IPS-11a (cell line): ENCODE results near the gene BICC1.

ENCODE experiments used
- H3K4me3 ChIP-seq: one replicate; pipeline ENCODE4 v1.5.1; 2013; ENCODE audit warnings: low read depth, low read length, control low read depth

Gene BICC1

DNA sequence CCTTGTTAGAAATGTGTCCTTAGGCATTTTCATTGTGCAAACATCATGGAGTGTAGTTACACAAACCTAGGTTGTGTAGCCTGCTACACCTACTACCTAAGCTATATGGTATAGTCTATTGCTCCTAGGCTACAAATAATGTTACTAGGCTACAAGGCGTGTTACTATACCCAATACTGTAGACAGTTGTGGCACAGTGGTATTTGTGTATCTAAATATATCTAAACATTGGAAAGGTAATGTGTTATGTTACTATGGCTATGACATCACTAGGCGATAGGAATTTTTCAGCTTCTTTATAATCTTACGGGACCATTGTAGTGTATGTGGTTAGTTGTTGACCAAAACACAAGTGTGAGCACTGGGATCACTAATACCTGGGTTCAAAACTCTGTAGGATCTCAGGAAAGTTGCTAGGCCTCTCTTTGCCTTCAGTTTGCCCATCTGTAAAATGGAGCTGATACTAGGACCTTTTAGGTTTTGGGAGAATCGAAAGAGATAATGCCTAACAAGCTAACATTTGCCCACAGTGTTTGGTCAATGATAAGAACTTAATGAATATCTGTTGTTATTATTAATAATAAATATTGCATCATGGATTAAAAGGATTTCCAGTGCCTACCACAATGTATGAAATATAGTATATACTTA lies 2.7 kb downstream of the BICC1 start:
- H3K4me3 ChIP-seq, result no peak overlapping the region

DNA sequence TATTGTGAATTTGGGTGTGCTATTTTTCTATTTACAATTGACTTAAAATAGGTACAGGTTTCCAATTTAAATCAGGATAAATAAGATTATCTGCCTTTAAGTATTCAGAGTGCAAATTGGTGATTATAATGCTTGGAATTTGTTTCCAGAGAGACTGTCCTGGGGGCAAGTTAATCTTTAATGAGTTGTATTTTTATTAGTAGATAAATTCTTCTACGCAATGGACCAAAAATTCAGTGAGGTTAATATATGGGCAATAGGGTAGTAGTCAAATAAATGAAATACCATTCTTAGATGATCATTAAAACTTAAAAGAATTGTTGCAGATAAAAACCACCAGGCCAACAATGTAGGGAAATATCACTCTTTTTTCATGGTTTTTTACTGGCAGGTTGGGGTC lies 3.4 kb downstream of the BICC1 start:
- no peak overlapping the region for H3K4me3 ChIP-seq

DNA sequence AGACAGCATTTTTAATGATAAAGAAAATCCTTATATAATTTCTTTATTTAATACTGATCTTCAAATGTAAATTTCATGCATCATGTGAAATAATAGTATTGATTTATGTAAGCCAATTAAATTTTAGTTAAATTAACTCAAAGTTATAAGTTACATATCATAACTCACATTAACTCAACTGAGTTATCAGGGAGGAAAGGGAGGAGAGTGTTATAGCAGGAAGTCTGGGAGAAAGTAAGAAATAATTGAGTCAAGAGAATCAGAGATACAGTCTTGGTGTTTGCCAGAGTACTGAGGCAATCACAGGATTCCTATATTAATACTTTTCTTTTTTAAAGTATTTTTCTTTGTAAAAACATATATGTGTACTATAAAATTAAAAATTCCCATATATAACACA lies 4.0 kb downstream of the BICC1 start:
- no peak overlapping the region for H3K4me3 ChIP-seq

DNA sequence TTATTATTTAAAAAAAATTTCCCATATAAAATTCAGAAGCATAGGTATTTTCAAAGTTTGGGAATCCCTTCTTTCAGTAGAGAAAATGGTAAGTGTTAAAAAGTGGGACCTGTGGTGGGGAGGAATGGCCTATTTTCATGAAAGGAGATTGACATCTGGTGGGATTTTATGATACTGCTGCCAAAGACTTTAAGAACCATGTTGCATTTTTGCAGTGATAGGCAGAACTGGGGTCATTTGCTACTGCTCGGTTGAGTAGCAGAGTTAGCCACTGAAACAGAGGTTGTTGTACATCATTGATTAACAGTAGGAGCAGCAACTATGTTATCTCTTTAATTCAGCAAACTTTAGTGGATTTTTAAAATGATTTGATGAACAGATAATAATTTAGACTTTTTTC lies 4.4 kb downstream of the BICC1 start:
- no peak overlapping the region for H3K4me3 ChIP-seq

DNA sequence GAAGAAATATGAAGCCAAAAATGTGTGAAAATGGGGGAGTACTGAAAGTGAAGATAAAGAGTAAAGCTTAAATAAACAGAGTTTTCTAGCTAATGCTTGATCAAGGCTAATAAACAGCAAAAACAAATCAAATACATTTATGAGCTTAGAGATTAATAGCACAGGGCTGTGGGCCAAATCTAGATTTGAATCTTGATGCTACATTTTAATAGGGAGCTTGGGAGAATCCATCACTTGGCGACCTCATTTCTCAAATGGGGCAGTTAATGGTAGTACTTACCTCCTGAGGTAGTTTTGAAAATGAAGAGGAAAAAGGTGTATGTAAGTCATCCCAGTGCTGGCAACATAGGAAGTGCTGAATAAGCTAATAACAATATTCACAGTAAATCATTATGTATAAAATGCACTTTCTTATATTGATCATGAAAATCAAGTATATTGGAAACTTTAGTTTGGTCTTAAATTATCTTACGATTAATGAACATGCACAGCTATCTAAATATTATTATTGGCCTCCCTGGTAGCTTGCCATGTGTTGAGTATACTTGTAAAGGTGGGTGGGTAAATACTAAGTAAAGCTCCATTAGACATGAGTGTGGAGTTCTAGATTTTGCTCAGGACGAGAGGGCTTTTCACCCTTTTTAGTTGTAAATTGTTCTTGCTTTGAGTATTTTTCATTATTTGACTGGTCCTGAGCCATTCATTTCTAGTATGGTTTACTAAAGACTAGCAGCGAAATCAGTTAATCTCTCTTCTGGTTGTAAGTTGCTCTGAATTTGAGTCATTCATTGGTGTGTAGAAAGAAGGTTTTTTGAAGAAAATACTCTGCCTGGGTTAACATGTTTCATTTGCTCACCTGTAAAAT lies 5.1 kb downstream of the BICC1 start:
- H3K4me3 ChIP-seq, result no peak overlapping the region

DNA sequence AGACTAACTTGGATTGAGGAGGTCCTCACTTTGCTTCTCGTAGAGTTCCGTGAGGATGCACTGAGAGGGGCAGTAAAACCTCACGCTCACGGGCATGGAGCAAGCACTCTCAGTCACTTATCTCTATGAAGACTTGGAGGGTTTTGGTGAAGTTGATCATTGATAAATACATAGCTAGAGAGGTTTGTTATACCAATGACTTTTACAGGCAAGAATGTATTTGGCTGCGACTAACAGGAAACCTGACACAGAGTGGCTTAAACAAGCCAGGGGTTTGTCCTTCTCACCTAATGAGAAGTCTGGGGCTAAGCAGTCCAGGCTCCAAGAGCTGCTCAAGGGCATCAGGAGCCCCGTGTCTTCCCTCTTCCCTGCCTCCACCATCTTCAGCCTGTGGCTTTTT lies 6.1 kb downstream of the BICC1 start:
- no peak overlapping the region for H3K4me3 ChIP-seq

DNA sequence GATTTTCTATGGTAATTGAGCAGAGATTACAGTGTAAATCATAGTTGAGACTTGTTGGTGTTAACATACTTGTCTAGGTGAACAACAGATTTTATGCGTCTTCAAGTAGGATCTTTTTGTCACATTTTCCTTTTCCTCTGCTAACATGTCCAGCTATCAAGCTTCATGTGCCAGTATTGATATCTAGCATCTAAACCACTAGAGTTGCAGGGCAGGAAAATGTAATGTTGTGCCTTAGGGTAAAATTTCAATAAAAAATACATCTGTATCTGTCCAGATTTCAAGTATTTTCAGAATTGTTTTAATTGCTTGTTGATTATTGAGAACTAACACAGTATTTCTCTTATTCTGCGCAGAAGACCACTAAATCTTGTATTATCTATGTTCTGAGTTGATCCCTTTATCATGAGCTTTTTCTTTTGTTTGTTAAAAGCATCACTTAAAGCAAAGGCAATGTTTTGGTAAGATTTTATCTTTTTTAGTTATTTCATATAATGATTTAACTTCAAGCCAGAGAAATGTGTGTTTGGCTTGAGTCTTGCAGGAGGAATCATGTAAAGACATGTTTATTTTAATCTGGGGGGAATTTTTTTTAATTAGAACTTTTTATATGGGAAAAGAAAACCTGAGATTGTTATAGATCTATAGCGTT lies 16.5 kb downstream of the BICC1 start:
- H3K4me3 ChIP-seq, result no peak overlapping the region

DNA sequence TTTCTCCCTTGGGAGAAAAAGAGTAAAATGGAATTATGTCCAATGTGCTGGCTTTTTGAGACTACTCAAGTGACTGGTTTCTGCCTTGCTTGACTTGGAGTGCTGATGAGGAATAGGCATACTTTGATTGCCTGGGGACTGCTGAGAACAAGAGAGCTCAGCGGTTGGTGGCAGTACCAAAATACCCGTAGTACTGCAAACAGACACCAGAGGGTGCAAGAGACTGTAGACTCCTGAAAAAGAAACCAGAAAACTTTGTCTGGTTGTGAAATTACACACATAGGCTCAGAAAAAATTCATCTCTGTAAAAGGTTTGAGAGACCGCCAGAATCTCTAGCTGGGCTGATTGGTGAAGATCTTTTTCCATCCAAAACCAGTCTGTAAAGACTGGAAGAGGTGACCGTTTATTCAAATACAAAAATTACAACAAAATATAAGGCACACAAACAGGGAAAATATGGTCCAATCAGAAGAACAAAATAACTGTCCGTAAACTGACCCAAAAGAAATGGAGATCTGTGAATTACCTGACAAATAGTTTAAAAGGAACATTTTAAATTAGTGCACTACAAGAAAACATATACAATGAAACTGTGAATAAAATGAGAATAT lies 18.5 kb downstream of the BICC1 start:
- no peak overlapping the region for H3K4me3 ChIP-seq

DNA sequence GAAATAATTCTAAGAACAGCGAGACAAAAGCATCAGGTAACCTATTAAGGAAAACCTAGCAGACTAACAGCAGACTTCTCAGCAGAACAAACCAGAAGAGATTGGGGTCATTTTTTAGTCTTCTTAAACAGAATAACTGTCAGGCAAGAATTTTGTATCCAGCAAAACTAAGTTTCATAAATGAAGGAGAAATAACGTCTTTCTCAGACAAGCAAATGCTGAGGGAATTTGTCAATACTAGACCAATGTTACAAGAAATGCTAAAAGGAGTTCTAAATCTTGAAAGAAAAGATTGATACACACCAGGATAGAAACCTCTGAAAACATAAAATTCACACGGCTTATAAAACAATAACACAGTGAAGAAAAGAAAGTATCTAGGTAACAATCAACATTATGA lies 22.6 kb downstream of the BICC1 start:
- H3K4me3 ChIP-seq, result no peak overlapping the region

DNA sequence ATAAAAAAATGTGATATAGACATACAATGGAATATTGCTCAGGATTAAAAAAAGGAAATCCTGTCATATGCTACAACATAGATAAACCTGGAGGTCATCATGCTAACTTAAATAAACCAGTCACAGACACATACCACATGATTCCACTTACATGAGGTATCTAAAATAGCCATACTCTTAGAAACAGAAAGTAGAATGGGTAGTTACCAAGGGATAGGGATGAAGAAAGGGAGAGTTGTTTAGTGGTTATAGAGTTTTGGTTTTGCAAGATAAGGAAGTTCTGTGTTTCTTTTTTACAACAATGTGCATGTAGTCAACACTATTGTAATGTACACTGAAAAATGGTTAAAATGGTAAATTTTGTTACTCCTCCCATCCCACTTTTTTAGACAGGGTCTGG lies 30.5 kb downstream of the BICC1 start:
- H3K4me3 ChIP-seq, result no peak overlapping the region

DNA sequence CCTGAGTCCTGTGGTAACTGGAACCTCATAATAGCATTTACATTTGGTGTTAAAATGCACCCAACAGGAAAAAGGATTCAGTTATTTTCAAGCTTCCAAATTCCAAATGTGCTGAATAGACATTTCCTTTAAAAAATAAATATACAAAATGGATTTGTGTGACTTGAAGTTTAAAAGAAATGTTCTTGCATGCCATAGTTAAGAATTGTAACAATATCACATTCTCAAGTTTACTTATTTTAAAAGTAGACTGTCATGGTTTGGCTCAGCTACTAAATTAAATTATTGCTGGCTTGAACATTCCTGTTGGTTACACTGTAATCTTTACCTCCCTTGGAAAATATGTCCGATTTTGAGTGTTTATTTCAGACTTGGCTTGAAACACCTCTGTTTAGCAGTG lies 31.5 kb downstream of the BICC1 start:
- no peak overlapping the region for H3K4me3 ChIP-seq

DNA sequence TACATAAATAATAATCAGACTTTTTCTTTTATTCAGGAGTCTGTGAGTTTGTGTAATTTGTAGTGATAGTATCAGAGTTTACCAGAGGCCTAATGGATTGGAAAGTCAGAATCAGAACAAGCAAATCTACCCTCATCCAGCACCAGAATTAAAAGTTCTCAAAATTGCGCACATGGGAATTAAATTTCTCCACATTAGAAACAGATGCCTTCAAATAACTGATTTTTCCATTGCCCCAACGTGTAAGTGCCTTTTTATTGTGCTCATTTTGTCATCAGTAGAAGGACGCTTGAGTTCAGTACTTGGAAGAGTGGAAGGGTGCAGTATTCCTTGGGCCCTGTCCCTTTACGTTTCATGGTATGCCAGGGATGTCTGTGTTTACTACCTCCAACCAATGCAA lies 32.8 kb downstream of the BICC1 start:
- no peak overlapping the region for H3K4me3 ChIP-seq

DNA sequence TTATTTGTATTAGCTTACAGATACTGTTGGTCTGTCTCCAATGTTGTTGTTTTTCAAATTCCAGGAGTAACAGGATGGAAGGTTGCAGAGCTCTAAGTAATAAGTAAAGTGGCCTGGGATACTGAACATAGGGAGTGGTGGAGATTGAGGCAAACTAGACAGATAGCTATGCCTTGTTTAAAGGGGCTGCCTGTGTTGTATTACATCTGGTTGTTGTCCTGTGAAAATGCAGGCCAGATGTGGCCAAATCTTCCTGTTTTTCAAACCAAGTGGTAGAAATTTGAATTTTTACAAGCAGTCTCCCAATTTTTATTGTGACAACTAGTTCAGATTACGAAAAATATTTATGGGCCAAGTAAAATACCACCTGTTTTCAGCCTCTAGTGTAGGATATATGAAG lies 33.5 kb downstream of the BICC1 start:
- no peak overlapping the region for H3K4me3 ChIP-seq

DNA sequence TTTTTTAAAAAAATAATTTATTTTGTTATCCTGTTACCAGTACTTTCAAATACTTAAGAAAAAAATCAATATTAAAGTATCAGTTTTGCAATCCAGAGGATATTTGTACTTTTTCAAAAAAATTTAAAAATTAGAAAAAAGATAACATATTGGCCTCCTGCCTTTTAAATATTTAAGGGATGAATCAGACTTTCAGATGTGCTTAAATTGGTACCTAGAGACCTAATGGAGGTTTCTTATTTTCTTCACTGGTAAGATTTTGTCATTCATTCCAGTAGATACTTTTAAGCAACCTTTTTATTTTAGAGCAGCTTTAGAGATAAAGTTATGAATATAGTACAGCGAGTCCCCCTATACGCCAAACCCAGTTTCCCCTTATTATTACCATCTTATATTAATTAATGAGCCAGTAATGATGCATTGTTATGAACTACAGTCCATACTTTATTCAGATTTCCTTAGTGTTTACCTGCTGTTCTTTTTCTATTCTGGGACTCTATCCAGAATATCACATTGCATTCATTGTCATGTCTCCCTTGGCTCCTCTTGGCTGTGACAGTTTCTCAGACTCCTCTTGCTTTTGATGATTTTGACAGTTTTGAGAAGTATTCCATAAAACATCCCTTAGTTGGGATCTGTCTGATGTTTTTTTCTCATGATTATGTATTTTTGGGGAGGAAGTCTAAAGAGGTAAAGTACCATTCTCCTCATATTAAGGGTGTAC lies 34.2 kb downstream of the BICC1 start:
- no peak overlapping the region for H3K4me3 ChIP-seq

DNA sequence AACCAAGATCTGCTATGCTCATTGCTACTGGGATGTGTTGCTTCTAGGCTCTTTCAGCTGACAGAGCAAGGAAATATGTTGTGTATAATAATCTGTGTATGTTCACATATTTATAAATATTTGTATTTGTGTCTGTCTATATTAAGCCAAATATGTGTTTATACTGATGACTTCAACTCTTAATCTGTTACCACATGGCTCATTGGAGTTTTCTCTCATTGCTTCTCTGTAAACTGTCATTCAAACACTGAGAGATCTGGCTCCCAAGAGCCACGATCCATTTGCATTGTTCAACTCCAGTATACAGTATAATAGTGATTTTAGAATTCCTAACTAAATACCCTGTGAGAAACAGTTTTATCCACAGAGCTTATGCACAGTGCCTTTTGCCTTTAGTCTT lies 35.3 kb downstream of the BICC1 start:
- no peak overlapping the region for H3K4me3 ChIP-seq

DNA sequence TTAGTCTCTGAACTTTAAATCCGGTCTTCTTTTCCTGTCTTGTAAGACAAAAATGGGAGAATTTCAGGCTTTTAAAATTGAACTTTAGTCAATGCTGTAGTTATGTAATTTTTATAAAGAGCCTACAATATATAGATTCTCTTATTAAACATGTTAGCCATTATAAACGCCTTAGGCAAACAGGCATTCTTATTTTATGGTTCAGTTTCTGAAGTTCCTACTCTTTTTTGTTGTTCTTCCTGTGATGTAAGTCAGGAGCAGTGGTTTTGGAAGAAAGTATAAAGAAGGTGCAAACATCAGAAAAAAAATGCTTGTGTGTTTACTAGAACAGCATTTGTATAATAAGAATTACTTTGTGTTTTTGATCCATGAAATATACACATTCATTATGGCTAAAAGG lies 41.6 kb downstream of the BICC1 start:
- H3K4me3 ChIP-seq, result no peak overlapping the region

DNA sequence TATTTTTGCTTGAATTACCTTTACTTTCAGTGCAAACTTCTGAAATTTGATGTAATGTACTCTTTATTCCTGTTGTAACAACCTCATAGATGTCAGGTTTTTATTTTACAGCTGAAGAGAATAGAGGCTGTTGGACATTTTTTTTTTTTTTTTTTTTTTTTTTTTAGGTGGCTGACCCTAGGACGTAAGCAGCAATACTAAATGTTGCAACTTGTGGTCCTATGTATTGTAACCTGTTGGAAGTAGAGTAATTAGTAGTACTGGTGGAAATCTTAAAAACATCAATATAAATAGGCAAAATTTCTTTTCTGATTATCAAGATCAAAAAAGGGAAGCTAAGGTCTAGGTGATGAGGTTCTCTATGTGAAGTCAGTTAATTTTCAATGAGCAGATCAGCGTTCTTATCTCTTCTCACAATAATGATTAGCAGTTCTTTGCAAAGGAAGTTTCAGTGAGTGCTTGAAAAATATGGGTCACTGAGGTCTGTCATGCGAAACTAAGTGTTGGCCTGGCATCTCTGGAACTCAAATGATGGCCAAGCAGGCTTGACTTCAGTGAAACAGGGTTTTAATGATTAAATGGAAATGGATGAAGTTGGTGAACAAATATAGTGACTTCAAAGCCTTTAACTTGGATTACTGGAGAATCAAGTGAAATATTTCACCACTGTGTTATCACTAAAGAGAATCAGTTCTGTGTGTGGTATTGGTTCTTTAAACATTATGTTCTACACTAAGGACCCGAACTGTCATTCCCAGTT lies 42.7 kb downstream of the BICC1 start:
- no peak overlapping the region for H3K4me3 ChIP-seq

DNA sequence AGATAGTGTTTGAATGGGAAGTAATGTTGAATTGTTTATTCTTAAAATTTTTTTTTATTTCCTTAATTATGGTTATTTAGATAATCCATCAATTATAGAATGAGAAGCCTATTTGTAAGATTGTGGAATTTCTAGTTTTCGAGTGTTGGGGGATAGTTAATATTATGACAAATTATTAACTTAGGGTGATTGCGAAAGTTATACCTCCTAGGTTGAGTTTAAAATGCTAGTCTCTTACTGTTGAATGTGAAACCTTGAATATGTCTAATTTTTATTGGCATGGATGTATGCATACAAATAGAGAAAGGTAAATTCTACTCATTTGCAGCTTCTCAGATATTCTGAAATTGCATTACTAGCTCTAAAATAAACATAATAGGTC lies 43.2 kb downstream of the BICC1 start:
- H3K4me3 ChIP-seq, result no peak overlapping the region

DNA sequence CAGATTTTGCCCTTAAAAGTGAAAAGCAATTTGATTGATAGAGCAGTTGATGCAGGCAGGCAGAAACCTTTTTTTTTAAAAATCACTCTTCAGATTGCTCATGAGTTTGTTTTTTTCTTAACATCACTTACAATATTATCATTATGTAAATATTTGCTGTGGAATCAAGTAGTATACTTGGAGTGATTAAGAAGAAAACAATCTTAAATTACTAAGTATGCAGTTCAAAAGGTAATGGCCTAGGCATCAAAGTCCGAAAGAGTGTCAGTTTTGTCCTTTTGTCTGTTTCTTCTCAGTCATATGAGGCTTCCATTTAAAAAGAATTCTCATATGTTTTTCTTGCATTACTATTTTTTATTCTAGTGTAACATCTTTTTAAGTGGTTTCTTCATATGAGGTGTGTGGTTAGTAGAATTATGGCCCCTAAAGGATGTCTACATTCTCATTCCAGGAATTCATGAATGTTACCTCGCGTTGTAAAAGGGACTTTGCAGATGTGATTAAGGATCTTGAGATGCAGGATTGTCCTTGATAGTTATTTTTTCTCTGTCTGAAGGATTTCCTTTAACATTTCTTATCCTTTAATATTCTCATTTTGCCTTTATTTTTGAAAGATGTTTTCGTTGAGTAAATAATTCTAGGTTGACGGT lies 44.0 kb downstream of the BICC1 start:
- no peak overlapping the region for H3K4me3 ChIP-seq

DNA sequence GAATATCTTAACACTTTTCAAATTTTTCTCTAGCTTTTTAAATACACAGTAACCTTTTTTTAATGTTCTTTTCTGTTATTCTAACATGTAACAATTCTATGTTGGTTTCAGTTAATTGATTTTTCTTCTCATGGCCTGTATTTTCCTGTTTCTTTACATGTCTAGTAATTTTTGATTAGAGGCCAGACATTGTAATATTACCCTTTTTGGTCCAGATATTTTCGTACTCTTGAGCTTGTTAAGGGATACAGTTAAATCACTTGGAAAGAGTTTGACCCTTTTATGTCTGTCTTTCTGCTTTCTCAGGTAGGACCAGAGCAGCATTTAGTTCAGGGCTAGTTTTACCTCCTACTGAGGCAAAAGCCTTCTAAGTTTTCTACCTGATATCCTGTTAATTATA lies 45.0 kb downstream of the BICC1 start:
- no peak overlapping the region for H3K4me3 ChIP-seq
